Naive thymus-derived CD4-positive, alpha-beta T cell (primary cell): ENCODE data around the gene TMEM18. TPM values are rescaled to one million over a fixed set of nuclear protein-coding genes. Genes with fewer than 3 reads are reported as not detected.

Source experiments
- ATAC-seq: fragments of 150-1000 bp; cut with Tn5 transposase; 2 replicates; pipeline ENCODE4 v1.10.0; 2021; ENCODE audit warnings: mild to moderate bottlenecking, moderate library complexity
- CTCF ChIA-PET: fragments of 350-600 bp; sonication (Branson Sonifier 250); formaldehyde crosslinking; loops from one replicate; lab custom pipeline; 2021; ENCODE audit warnings: antibody characterized with exemption; lab: Charles Lee
- POLR2A ChIA-PET: fragments of 350-600 bp; sonication (Branson Sonifier 250); formaldehyde crosslinking; loops from one replicate; lab custom pipeline; 2021; ENCODE audit warnings: antibody characterized with exemption, inconsistent platforms; lab: Charles Lee
- DNase-seq, 9 donors: peaks; one replicate each; pipeline versions ENCODE4 v3.0.0 to v3.0.0-alpha.2; 2020 to 2022; ENCODE audit warnings: mixed read lengths in 1 of 9
- H3K27ac ChIP-seq: one replicate; pipeline ENCODE4 v1.7.0; 2013; ENCODE audit warnings: mild to moderate bottlenecking, low read depth, low read length, moderate library complexity
- H3K27me3 ChIP-seq, 2 donors: one replicate each; pipeline ENCODE4 v1.7.0; 2013; ENCODE audit warnings: low read length in 2 of 2, mild to moderate bottlenecking in 2 of 2, moderate library complexity in 2 of 2; ENCODE audit not compliant: control insufficient read depth in 2 of 2, insufficient read depth in 2 of 2
- H3K36me3 ChIP-seq, 3 experiments: 1 replicate in 2 of 3; 2 replicates in 1 of 3; pipeline ENCODE4 v1.7.0; 2013; ENCODE audit warnings: low read length in 3 of 3, mild to moderate bottlenecking in 3 of 3, moderate library complexity in 1 of 3; ENCODE audit not compliant: insufficient read depth in 3 of 3, control insufficient read depth in 2 of 3
- H3K4me1 ChIP-seq, 2 donors: one replicate each; pipeline ENCODE4 v1.7.0; 2013; ENCODE audit warnings: low read length in 2 of 2, mild to moderate bottlenecking in 2 of 2, moderate library complexity in 1 of 2; ENCODE audit not compliant: control insufficient read depth in 2 of 2, insufficient read depth in 2 of 2
- H3K4me3 ChIP-seq: 2 replicates; pipeline ENCODE4 v1.7.0; 2013; ENCODE audit warnings: mild to moderate bottlenecking, low read length
- H3K9me3 ChIP-seq, 3 experiments: 1 replicate in 2 of 3; 2 replicates in 1 of 3; pipeline ENCODE4 v1.7.0; 2013; ENCODE audit warnings: low read length in 3 of 3; ENCODE audit not compliant: control insufficient read depth in 2 of 3
- H3K27ac Mint-ChIP-seq, 9 donors: one replicate each; pipeline ENCODE4 v1.8.0; 2020 to 2022; ENCODE audit warnings: mixed read lengths in 9 of 9, mild to moderate bottlenecking in 8 of 9, moderate library complexity in 5 of 9, inconsistent platforms in 2 of 9
- H3K27me3 Mint-ChIP-seq, 5 donors: one replicate each; pipeline ENCODE4 v1.8.0; 2021 to 2022; ENCODE audit warnings: mixed read lengths in 5 of 5, mild to moderate bottlenecking in 1 of 5
- H3K36me3 Mint-ChIP-seq, 5 donors: one replicate each; pipeline ENCODE4 v1.8.0; 2020 to 2022; ENCODE audit warnings: mixed read lengths in 5 of 5, mild to moderate bottlenecking in 3 of 5, inconsistent platforms in 1 of 5
- H3K4me1 Mint-ChIP-seq, 7 donors: one replicate each; pipeline ENCODE4 v1.8.0; 2020 to 2022; ENCODE audit warnings: mixed read lengths in 7 of 7, mild to moderate bottlenecking in 3 of 7, inconsistent platforms in 1 of 7
- H3K4me3 Mint-ChIP-seq, 10 donors: one replicate each; pipeline ENCODE4 v1.8.0; 2020 to 2022; ENCODE audit warnings: mild to moderate bottlenecking in 10 of 10, mixed read lengths in 10 of 10, moderate library complexity in 6 of 10, inconsistent platforms in 2 of 10
- H3K9me3 Mint-ChIP-seq, 11 donors: one replicate each; pipeline ENCODE4 v1.8.0; 2020 to 2022; ENCODE audit warnings: mixed read lengths in 11 of 11, mild to moderate bottlenecking in 4 of 11, inconsistent platforms in 1 of 11, moderate library complexity in 1 of 11
- intact Hi-C, 2 donors: fragments of 100-400 bp; cut with micrococcal nuclease; formaldehyde crosslinking; loops; one replicate each; pipeline ENCODE4 v1.15.1; 2023
- polyA plus RNA-seq, 2 donors: library from polyadenylated mRNA; unstranded; fragments of 300-500 nt; fragmentation: Illumina TruSeq; gene quantifications; one replicate each; pipeline ENCODE4 v1.2.3, GENCODE V29; 2021
- total RNA-seq, 6 experiments: library from RNA in 5 of 6; stranded (reverse) in 5 of 6; gene quantifications; 1 replicate in 5 of 6; 2 replicates in 1 of 6; pipeline ENCODE4 v1.2.3 and lab custom pipeline; 2021 to 2026

Gene TMEM18
- total and polyA plus RNA-seq, 7 experiments from 2014 or later = 23.3 to 39.8 (median 29.4) TPM

- H3K4me3 ChIP-seq = no peak overlapping the region
- H3K36me3 ChIP-seq = no peaks in the 10 kb centered on the region
- Mint-ChIP-seq H3K9me3 (no peaks in the 10 kb centered on the region), H3K36me3 (no peaks in the 10 kb centered on the region), H3K4me1 (peaks cover 11 to 50% (median 33%) of the 10 kb centered on the region in 7 donors), H3K27ac (peak overlapping the region in 2 of 9 donors; percentile 9 to 12), H3K27me3 (peaks cover 0 to 8% (median 0%) of the 10 kb centered on the region in 5 donors), H3K4me3 (no peak overlapping the region)
- H3K9me3 ChIP-seq = no peaks in the 10 kb centered on the region
- POLR2A ChIA-PET = no interaction called here
- intact Hi-C loops = no loop called here
- ATAC-seq (no peak), DNase-seq (no peak)
- H3K27me3 ChIP-seq = no peaks in the 10 kb centered on the region
- peaks cover 3 to 7% of the 10 kb centered on the region in 2 donors for H3K4me1 ChIP-seq
- no peak overlapping the region for H3K27ac ChIP-seq
- CTCF ChIA-PET = no interaction called here
Measured at GRCh38 chr2:653645-654425, 23.4 kb downstream of the TMEM18 start.

DNA sequence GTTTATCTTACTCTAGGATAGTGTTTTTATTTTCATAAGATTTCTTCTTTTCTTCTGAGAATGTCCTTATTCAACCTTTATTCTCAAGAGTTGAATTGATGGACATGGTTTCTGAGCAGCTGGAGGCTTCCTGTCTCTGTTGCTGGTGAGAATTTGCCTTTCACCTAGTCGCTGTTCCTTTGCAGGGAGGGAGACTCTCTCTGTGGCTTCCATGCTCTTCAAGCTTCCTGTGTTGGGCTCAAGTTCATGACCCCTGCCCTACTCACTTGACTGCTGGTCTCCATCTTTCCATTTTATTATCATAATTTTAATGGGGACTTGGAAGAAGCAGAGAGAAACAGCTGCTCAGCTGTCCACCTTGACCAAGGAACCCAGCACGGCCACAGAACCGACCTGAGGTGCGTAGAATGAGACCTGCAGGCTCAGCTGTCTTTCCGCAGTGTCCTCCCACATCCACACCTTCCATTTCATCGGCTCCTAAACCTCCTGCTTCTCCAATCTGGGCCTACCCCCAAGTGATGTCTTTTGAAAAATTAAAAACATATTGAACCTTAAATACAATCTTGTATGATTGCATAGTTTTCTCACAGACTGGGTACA lies 24.2 kb downstream of the TMEM18 start:
- H3K9me3 Mint-ChIP-seq = no peaks in the 10 kb centered on the region
- H3K9me3 ChIP-seq = no peaks in the 10 kb centered on the region
- H3K27ac ChIP-seq = no peak overlapping the region
- H3K27me3 Mint-ChIP-seq = peaks cover 0 to 5% (median 0%) of the 10 kb centered on the region in 5 donors
- no peak overlapping the region for H3K4me3 ChIP-seq
- peaks cover 3 to 7% of the 10 kb centered on the region in 2 donors for H3K4me1 ChIP-seq
- peaks cover 11 to 50% (median 33%) of the 10 kb centered on the region in 7 donors for H3K4me1 Mint-ChIP-seq
- ChIA-PET CTCF (no interaction called here), POLR2A (no interaction called here)
- ATAC-seq (no peak), DNase-seq (no peak)
- H3K27me3 ChIP-seq = no peaks in the 10 kb centered on the region
- H3K36me3 Mint-ChIP-seq = no peaks in the 10 kb centered on the region
- intact Hi-C loops = no loop called here
- H3K36me3 ChIP-seq = no peaks in the 10 kb centered on the region
- H3K27ac Mint-ChIP-seq = peak overlapping the region in 2 of 9 donors; percentile 20 to 33
- H3K4me3 Mint-ChIP-seq = no peak overlapping the region

- H3K4me3 ChIP-seq = no peak overlapping the region
- no peak overlapping the region for H3K4me3 Mint-ChIP-seq
- CTCF ChIA-PET = no interaction called here
- no peak overlapping the region for H3K27ac Mint-ChIP-seq
- H3K36me3 Mint-ChIP-seq = no peaks in the 10 kb centered on the region
- ATAC-seq (no peak), DNase-seq (no peak)
- no peaks in the 10 kb centered on the region for H3K36me3 ChIP-seq
- peaks cover 3 to 7% of the 10 kb centered on the region in 2 donors for H3K4me1 ChIP-seq
- H3K27me3 Mint-ChIP-seq = peaks cover 0 to 2% (median 0%) of the 10 kb centered on the region in 5 donors
- POLR2A ChIA-PET = no interaction called here
- H3K27ac ChIP-seq = no peak overlapping the region
- no peaks in the 10 kb centered on the region for H3K27me3 ChIP-seq
- intact Hi-C loops = no loop called here
- no peaks in the 10 kb centered on the region for H3K9me3 Mint-ChIP-seq
- H3K9me3 ChIP-seq = no peaks in the 10 kb centered on the region
- peaks cover 9 to 41% (median 32%) of the 10 kb centered on the region in 7 donors for H3K4me1 Mint-ChIP-seq
Measured at GRCh38 chr2:651951-652373, 25.2 kb downstream of the TMEM18 start.

DNA sequence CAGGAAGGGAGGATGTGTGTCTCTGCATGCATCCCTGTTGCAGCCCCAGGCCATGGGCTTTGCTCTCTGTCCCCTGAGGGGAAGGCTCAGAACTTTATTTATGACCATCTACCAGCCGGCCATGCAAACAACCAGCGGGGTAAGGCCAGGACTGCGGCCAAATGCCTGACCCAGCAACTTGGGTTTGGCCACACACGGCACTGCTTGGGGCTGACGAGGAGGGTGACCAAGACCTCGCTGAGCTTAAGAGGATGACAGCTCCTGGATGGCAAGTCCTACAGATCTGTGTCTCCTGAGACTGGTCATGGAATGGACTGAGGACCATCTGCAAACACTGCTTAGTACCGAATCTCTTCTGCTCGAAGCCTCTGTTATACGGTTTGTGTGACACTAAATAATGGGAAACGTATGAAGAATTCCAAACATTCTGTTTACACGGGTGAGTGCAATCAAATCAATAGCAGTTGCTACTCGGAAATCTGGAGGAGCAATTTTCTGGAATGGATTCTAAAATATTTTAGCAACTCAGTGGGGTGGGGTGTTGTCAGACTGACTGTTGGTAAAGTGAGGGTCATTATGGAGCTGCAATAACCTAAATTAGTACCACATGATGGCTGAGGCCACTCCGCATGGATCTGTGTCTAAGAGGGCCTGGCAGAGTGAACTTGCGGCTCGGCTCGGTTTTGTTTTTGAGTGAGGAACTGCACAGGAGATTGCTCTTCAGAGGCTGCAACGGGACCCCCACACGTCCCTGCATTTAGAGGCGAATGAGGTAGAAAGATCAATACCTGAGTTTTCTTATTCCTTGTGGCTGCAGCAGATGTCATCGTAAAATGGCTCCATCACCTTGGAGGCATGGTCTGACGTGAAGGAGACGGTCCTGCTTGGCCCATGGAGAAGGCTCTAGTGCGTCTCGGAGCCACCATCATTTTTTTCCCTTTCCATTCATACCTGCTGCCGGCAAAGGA lies 26.6 kb downstream of the TMEM18 start:
- Mint-ChIP-seq H3K36me3 (no peaks in the 10 kb centered on the region), H3K4me1 (peaks cover 3 to 27% (median 21%) of the 10 kb centered on the region in 7 donors), H3K9me3 (no peaks in the 10 kb centered on the region), H3K27me3 (peaks cover 0 to 10% (median 5%) of the 10 kb centered on the region in 5 donors), H3K4me3 (no peak overlapping the region), H3K27ac (no peak overlapping the region)
- CTCF ChIA-PET = no interaction called here
- H3K9me3 ChIP-seq = no peaks in the 10 kb centered on the region
- no peaks in the 10 kb centered on the region for H3K36me3 ChIP-seq
- ATAC-seq (peak; percentile 12), DNase-seq (no peak)
- no peak overlapping the region for H3K4me3 ChIP-seq
- H3K27me3 ChIP-seq = no peaks in the 10 kb centered on the region
- no peak overlapping the region for H3K27ac ChIP-seq
- no peaks in the 10 kb centered on the region for H3K4me1 ChIP-seq
- intact Hi-C loops = no loop called here
- POLR2A ChIA-PET = no interaction called here

GRCh38 chr2:649426-650342 lies 27.5 kb downstream of the TMEM18 start:
- no peaks in the 10 kb centered on the region for H3K36me3 Mint-ChIP-seq
- H3K4me3 ChIP-seq = no peak overlapping the region
- peaks cover 3 to 10% (median 5%) of the 10 kb centered on the region in 5 donors for H3K27me3 Mint-ChIP-seq
- DNase-seq (no peak), ATAC-seq (peak; percentile 12)
- no peak overlapping the region for H3K4me3 Mint-ChIP-seq
- intact Hi-C loops = no loop called here
- no peaks in the 10 kb centered on the region for H3K36me3 ChIP-seq
- ChIA-PET CTCF (no interaction called here), POLR2A (no interaction called here)
- H3K27ac ChIP-seq = no peak overlapping the region
- no peaks in the 10 kb centered on the region for H3K9me3 ChIP-seq
- no peaks in the 10 kb centered on the region for H3K4me1 ChIP-seq
- H3K27ac Mint-ChIP-seq = no peak overlapping the region
- peaks cover 3 to 18% (median 13%) of the 10 kb centered on the region in 7 donors for H3K4me1 Mint-ChIP-seq
- H3K9me3 Mint-ChIP-seq = no peaks in the 10 kb centered on the region
- H3K27me3 ChIP-seq = no peaks in the 10 kb centered on the region
